GM21515 (cell line): Measurements from ENCODE around the gene PCNX2.

Source experiments
- ATAC-seq: cut with Tn5 transposase; IDR thresholded peaks from one replicate; pipeline ENCODE4 v1.9.1; 2021; ENCODE audit not compliant: unreplicated experiment

The PCNX2 gene

DNA sequence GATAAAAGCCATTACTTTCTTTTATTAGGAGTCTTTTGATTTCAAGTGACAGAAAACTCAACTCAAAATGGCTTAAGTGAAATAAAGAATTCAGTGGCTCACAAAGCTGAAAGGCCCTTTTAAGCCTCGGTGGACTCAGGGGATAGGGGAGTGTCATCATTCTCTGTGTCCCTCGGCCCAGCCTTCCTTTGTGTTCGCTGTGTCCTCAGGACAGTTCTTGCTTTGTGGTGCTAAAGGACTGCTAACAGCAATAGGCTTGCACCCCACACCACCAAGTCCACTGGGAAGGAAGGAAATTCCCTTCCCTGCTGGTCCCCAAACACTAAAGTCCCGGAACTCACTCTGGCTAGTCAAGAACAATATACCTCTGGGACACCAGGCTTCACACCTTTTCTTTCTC lies 216.0 kb downstream of the PCNX2 start:
- no peak for ATAC-seq

DNA sequence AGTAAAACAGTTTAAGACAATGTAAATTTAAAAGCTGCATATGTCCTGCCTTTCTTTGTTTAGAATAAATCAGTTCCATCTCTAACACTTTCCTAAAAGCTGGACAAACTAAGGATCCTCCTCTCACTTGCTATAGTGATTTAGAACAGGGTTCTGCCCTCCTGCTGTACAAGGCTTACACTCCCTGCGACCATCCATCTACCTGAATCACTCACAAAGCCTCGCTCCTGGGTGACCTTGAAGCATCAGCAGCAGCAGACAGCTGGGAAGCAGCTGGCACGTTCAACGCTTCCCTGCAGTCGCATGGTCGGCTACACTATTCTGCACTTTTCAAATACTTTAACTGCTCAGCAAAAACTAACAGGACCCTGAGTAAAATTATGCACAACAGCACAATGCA lies 217.1 kb downstream of the PCNX2 start:
- ATAC-seq = no peak

DNA sequence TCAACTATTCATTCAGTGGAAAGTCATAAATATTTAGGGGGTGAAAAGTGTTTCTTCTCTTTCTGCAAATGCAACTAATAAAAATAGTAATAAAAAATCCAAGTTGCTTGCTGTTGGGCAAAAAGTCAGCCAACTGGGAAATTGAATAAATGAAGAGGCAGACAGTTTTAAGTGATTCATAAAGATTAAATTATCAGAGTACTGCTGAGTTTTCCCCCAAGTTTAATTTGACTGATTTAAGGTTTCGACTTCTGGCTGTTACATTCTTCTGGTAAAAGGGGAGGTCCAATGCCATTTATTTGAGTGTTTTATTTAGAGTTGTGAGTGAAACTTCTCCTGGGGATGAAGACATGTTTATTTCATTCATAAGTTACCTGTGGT lies 219.6 kb downstream of the PCNX2 start:
- no peak for ATAC-seq

GRCh38 chr1:233066087-233066486 lies 229.4 kb downstream of the PCNX2 start:
- ATAC-seq = no peak

GRCh38 chr1:233065685-233066084 lies 229.8 kb downstream of the PCNX2 start:
- no peak for ATAC-seq

DNA sequence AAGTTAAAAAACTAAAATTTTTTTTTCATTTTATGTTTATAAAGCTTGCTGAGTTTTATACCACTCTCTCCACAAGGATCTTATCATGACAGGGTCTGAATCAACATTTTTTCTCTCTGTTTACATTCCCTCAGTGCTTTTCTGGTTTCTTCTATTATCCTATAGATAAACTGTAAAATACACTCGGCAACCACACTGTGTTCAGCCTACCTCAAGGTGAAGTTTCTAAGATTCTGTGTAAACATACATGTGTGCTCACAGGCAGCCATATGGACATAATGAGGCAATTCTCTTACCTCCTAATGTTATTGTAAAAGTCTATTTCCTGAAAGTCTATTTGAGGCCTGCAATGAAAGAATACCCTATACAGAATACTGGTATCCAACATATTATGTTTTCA lies 230.5 kb downstream of the PCNX2 start:
- ATAC-seq = no peak

DNA sequence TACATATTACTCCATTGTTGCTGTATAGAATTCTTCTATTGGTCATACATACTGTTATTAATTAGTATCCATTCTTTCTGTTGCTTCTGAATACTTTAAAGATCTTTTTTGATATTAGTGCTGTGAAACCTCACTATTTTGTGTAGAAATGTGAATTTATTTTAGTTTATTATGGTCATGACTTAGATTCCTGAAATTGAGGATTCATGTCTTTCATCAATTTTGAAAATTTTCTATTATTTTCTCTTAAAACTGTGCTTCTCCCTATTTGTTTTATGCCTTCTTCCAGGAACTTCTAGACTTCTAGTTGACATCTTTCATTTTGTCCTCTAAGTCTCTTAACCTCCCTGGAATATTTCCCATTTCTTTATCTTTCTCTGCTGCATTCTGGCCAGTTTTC lies 232.1 kb downstream of the PCNX2 start:
- no peak for ATAC-seq

GRCh38 chr1:233061265-233061664 lies 234.3 kb downstream of the PCNX2 start:
- no peak for ATAC-seq

GRCh38 chr1:233060461-233060994 lies 235.0 kb downstream of the PCNX2 start:
- no peak for ATAC-seq

GRCh38 chr1:233057836-233058235 lies 237.7 kb downstream of the PCNX2 start:
- no peak for ATAC-seq

DNA sequence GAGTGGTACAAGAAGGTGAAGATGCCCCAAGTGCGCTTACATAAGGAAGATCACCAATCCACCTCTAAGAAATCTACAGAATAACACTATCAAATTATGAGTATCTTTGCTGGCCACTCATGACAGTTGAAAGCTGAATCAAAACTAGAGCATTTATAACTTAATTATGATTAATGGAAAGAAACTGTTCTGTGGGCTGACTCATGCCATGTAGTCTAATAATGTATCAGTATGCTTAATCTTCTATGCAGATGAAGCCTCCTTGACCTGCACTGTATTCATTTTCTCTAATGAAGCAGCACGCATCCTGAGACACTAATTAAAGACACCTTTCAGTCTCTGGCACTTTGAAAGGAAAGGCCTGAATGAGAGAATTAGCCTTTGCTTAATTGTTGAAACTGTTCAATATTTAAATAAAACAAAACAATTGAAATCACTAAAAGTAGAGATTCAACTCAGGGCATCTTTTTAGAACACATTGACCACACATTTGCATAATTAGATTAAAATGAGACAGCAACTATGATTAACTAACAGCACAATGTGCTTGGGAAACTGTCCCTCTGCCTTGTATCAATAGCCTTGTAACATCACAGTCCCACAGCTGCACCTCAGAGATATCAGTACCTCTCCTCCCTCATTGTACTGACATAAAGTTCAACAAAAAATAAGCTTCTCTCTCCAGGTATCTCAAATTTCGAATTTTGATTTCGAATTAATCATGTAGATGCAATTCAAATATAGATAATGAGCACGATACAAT lies 239.5 kb downstream of the PCNX2 start:
- ATAC-seq = no peak

GRCh38 chr1:233045588-233045987 lies 249.9 kb downstream of the PCNX2 start:
- no peak for ATAC-seq

DNA sequence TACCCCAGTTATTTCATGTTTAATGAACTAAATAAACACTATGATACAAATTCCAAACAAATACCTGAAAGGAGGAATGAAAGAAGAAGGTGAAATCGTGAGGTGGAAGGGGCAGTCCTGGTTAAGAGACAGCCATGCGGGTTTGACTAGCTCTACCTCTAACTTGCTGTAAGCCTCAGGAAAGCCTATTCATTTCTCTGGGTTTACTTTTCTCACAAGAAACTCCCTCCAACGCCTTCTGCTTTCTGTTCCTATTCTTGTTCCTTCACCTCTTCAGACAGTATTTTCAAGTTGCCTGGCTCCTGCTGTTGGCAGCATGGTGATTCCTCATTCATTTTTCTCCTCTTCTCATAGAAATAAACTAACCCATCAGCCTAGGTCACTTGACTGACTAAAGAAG lies 252.7 kb downstream of the PCNX2 start:
- peak; percentile 55 for ATAC-seq

DNA sequence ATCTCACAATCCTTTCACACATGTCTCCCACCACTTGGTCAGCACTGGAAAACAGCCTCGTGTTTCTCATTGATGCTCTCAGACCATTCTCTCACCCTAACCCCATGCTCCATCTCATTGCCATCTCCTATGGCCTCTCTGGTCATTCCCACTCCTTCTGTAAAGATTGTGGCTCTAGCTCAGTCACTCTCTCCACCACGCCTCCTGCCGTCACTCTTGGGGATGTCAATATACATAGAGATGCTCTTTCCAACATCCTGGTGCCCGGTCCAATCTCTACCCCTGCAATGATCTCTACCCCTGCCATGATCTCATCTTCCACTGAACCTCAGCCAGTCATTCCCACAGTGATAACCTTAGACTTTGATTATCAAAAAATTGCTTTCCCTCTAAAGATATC lies 255.0 kb downstream of the PCNX2 start:
- ATAC-seq = no peak

DNA sequence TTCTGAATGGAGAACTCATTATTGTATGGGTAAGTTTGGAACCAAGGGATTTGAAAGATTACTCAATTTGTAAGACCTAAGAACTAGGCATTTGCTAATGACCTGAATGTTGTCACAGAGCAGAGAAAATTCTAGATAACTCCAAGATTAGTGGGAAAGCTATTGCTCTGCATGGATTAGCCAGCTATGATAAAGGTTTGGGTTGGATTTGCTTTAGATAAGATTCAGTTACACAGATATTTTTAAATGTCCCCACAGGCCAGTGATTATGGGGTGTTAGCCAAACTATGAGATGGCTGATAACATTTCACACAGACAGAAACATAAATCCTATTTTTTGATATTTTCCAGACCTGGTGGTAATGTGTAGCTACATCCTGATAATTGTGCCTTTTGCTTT lies 256.9 kb downstream of the PCNX2 start:
- ATAC-seq = no peak

DNA sequence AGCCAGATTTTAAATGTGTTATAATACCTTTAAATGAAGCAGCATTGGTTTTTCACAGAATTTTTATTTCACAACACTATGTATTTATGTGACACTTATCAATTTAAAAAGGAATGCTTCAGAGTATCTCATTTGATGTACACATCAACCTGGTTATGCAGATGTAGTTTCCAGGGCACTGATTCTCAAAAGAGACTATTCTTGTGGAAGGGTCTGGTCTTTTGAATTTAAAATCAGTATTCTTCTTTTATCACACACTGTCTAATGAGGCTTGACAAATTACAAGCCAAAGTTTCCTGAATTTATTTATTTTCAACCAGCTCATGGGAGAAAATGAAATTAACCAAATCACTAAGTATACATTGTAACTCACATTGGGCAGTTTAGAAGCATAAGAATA lies 257.7 kb downstream of the PCNX2 start:
- ATAC-seq = no peak

- no peak for ATAC-seq
Observed at GRCh38 chr1:233034836-233035235, 260.7 kb downstream of the PCNX2 start.

DNA sequence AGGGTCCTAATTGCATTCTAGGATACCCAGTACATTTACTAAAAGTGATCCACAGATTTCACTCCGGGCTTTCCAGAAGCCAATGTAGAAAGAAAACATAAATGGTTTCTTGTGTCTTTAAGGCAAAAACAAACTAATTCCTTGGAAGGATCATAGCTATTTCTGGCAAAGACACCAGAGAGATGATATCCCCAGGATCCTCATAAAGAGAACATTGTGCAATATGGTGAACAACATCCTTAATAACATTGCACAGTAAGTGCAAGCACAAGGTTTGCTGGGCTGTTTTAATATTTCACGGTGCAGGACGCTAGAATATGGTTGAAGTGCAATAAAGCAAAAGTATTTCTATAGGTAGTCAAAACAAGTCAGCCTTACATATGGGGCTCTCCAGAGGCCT lies 262.2 kb downstream of the PCNX2 start:
- no peak for ATAC-seq

- no peak for ATAC-seq
Observed at GRCh38 chr1:233032916-233033315, 262.6 kb downstream of the PCNX2 start.

DNA sequence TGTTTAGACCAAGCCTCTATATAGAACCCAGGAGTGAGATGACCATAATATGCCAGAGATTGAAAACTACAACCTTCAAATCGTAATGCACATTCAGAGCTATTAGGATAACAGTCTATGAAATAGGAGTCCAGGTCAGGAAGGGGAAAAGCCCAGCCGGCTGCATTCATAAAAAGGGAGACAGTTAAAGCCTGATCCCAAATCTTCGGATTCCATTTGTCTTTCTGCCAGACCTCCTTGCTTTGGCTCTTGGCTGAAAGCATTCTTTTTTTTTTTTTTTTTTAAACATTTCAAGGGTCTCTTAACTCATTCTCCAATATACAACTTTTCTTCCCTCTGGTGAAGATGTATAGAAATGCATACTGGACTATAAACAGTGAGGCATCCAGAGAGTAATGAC lies 264.0 kb downstream of the PCNX2 start:
- ATAC-seq = no peak

DNA sequence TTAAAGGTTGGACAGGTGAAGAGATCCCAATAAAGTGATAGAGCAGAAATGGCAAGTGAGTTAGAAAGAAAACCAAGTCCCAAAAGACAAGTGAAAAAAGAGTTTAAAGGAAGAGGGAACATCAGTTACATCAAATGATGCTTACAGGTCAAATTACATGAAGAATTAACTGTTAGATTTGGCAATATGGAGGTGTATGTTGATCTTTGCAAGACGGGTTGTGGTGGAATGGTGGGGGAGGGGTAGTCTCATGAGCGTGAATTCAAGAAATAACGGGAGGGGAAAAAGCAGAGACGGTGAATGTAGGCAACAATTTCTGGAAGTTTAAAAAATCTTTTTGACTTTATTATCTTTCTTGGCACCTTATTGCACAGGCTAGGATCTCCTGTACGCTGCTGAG lies 268.5 kb downstream of the PCNX2 start:
- ATAC-seq = no peak

- no peak for ATAC-seq
Observed at GRCh38 chr1:233025567-233025966, 270.0 kb downstream of the PCNX2 start.

GRCh38 chr1:233025157-233025556 lies 270.4 kb downstream of the PCNX2 start:
- no peak for ATAC-seq
